ENCODE data around the gene MYO1C. TPM values are rescaled to one million over a fixed set of nuclear protein-coding genes. Genes with fewer than 3 reads are reported as not detected.

Gene MYO1C
- total and polyA plus RNA-seq, 2 donors (not counting 1 experiment from before 2014, with no cell fraction given): 164 to 190 TPM

DNA sequence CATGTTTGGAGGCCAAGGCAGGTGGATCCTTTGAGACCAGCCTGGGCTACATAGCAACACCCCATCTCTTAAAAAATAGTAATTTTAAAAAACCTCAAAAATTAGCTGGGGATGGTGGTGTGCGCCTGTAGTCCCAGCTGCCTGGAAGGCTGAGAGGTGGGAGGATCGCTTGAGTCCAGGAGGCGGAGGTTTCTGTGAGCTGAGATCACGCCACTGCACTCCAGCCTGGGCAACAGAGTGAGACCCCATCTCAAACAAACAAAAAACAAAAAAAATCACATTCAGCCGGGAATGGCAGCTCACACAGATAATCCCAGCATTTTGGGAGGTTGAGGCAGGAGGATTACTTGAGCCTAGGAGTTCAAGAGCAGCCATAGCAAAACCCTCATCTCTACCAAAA lies 76.1 kb downstream of the MYO1C start:
- Histone ChIP-seq H3K4me2 (ENCODE audit: extremely low read depth, insufficient read depth, low read length) (no peak overlapping the region), H3K9ac (ENCODE audit: insufficient read depth, low read length) (no peak overlapping the region), H4K20me1 (ENCODE audit: control insufficient read depth, extremely low read depth, insufficient read depth, low read length) (no peaks in the 10 kb centered on the region), H3K27me3 (ENCODE audit: control insufficient read depth, insufficient read depth, low read length) (no peaks in the 10 kb centered on the region), H3K36me3 (ENCODE audit: control insufficient read depth, insufficient read depth, low read length) (peaks cover 2% of the 10 kb centered on the region), H2AFZ (ENCODE audit: low read length) (no peak overlapping the region), H3K27ac (ENCODE audit: insufficient read depth, low read length) (no peak overlapping the region), H3K9me3 (ENCODE audit: control insufficient read depth, insufficient read depth, low read depth, low read length) (no peaks in the 10 kb centered on the region), H3K4me1 (ENCODE audit: control insufficient read depth, extremely low read depth, insufficient read depth, low read length) (no peaks in the 10 kb centered on the region), H3K4me3 (replicated peaks in 1 of 4; ENCODE audit: control extremely low read depth in 1 of 4, insufficient read depth in 1 of 4, low read depth in 3 of 4, low read length in 4 of 4) (no peak overlapping the region), H3K79me2 (ENCODE audit: control insufficient read depth, insufficient read depth, low read length) (peaks cover 6% of the 10 kb centered on the region)
- no peak for DNase-seq (ENCODE audit: low read depth in 2 of 2)
- TF ChIP-seq EZH2 (IDR thresholded peaks at IDR 0.05; ENCODE audit: low read length, missing control alignments): no peak
- TF ChIP-seq, protein P1, sequence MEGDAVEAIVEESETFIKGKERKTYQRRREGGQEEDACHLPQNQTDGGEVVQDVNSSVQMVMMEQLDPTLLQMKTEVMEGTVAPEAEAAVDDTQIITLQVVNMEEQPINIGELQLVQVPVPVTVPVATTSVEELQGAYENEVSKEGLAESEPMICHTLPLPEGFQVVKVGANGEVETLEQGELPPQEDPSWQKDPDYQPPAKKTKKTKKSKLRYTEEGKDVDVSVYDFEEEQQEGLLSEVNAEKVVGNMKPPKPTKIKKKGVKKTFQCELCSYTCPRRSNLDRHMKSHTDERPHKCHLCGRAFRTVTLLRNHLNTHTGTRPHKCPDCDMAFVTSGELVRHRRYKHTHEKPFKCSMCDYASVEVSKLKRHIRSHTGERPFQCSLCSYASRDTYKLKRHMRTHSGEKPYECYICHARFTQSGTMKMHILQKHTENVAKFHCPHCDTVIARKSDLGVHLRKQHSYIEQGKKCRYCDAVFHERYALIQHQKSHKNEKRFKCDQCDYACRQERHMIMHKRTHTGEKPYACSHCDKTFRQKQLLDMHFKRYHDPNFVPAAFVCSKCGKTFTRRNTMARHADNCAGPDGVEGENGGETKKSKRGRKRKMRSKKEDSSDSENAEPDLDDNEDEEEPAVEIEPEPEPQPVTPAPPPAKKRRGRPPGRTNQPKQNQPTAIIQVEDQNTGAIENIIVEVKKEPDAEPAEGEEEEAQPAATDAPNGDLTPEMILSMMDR (conservative IDR thresholded peaks at IDR 0.05 in 1 of 2, IDR thresholded peaks at IDR 0.05 in 1 of 2; ENCODE audit: low read depth in 1 of 2, low read length in 2 of 2): no peak

DNA sequence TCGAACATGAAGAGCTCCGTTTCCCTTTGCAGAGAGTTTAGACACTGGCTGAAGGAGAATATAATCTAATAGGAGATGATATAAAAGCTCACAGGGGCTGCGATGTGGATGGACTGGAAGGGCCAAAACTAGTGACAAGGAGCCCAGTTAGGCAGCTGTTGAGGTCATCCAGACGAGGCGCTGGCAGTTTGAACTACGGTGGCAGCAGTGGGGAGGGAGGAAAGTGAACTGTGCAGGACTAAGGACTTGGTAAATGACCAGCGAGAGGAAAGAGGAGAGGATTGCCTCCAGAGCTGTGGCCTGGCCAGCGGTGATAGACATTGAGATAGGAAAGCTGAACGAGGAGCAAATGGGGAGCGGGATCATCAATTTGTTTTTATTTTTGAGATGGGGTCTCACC lies 77.9 kb downstream of the MYO1C start:
- Histone ChIP-seq H3K36me3 (ENCODE audit: control insufficient read depth, insufficient read depth, low read length) (no peaks in the 10 kb centered on the region), H2AFZ (ENCODE audit: low read length) (no peak overlapping the region), H4K20me1 (ENCODE audit: control insufficient read depth, extremely low read depth, insufficient read depth, low read length) (no peaks in the 10 kb centered on the region), H3K4me2 (ENCODE audit: extremely low read depth, insufficient read depth, low read length) (no peak overlapping the region), H3K79me2 (ENCODE audit: control insufficient read depth, insufficient read depth, low read length) (no peaks in the 10 kb centered on the region), H3K27ac (ENCODE audit: insufficient read depth, low read length) (no peak overlapping the region), H3K9ac (ENCODE audit: insufficient read depth, low read length) (no peak overlapping the region), H3K4me3 (replicated peaks in 1 of 4; ENCODE audit: control extremely low read depth in 1 of 4, insufficient read depth in 1 of 4, low read depth in 3 of 4, low read length in 4 of 4) (no peak overlapping the region), H3K4me1 (ENCODE audit: control insufficient read depth, extremely low read depth, insufficient read depth, low read length) (no peaks in the 10 kb centered on the region), H3K9me3 (ENCODE audit: control insufficient read depth, insufficient read depth, low read depth, low read length) (no peaks in the 10 kb centered on the region), H3K27me3 (ENCODE audit: control insufficient read depth, insufficient read depth, low read length) (no peaks in the 10 kb centered on the region)
- no peak for DNase-seq (ENCODE audit: low read depth in 2 of 2)
- TF ChIP-seq EZH2 (IDR thresholded peaks at IDR 0.05; ENCODE audit: low read length, missing control alignments): no peak
- TF ChIP-seq, protein P1 (conservative IDR thresholded peaks at IDR 0.05 in 1 of 2, IDR thresholded peaks at IDR 0.05 in 1 of 2; ENCODE audit: low read depth in 1 of 2, low read length in 2 of 2): no peak

Other genes with a start within 250 kb of the MYO1C start
- not detected in 2 replicates for gene BHLHA9, start 222.2 kb downstream of the MYO1C start, total RNA-seq
- gene BHLHA9, start 222.2 kb downstream of the MYO1C start, polyA plus RNA-seq: not detected in 2 replicates
- gene TRARG1, start 213.0 kb downstream of the MYO1C start, total RNA-seq: not detected in 2 replicates
- gene TRARG1, start 213.0 kb downstream of the MYO1C start, polyA plus RNA-seq: not detected in 2 replicates
- 307 and 364 TPM in 2 replicates for gene YWHAE, start 92.5 kb downstream of the MYO1C start, total RNA-seq
- gene YWHAE, start 92.5 kb downstream of the MYO1C start, polyA plus RNA-seq: 1,742 and 2,155 TPM in 2 replicates
- 105 and 120 TPM in 2 replicates for gene CRK, start 36.5 kb downstream of the MYO1C start, total RNA-seq
- 119 and 138 TPM in 2 replicates for gene CRK, start 36.5 kb downstream of the MYO1C start, polyA plus RNA-seq
- gene INPP5K, start 23.9 kb upstream of the MYO1C start, total RNA-seq: 32.1 and 34.5 TPM in 2 replicates
- 18.6 and 21.0 TPM in 2 replicates for gene INPP5K, start 23.9 kb upstream of the MYO1C start, polyA plus RNA-seq
- gene PITPNA, start 70.1 kb upstream of the MYO1C start, total RNA-seq: 10.8 and 12.6 TPM in 2 replicates
- gene PITPNA, start 70.1 kb upstream of the MYO1C start, polyA plus RNA-seq: 58.3 and 63.6 TPM in 2 replicates
- 2.3 and 8.4 TPM in 2 replicates for gene SLC43A2, start 136.1 kb upstream of the MYO1C start, total RNA-seq
- gene SLC43A2, start 136.1 kb upstream of the MYO1C start, polyA plus RNA-seq: 7.4 and 13.7 TPM in 2 replicates
- 0.77 and 0.99 TPM in 2 replicates for gene SCARF1, start 153.0 kb upstream of the MYO1C start, total RNA-seq
- 0.09 and 2.4 TPM in 2 replicates for gene SCARF1, start 153.0 kb upstream of the MYO1C start, polyA plus RNA-seq
- gene RILP, start 157.2 kb upstream of the MYO1C start, total RNA-seq: 11.0 and 12.4 TPM in 2 replicates
- 6.5 and 7.4 TPM in 2 replicates for gene RILP, start 157.2 kb upstream of the MYO1C start, polyA plus RNA-seq
- gene PRPF8, start 192.2 kb upstream of the MYO1C start, total RNA-seq: 74.5 and 122 TPM in 2 replicates
- 88.9 and 140 TPM in 2 replicates for gene PRPF8, start 192.2 kb upstream of the MYO1C start, polyA plus RNA-seq
- gene TLCD2, start 217.7 kb upstream of the MYO1C start, total RNA-seq: 5.1 and 9.7 TPM in 2 replicates
- 3.3 and 7.1 TPM in 2 replicates for gene TLCD2, start 217.7 kb upstream of the MYO1C start, polyA plus RNA-seq
- 26.2 and 31.5 TPM in 2 replicates for gene WDR81, start 232.0 kb upstream of the MYO1C start, total RNA-seq
- gene WDR81, start 232.0 kb upstream of the MYO1C start, polyA plus RNA-seq: 5.4 and 6.6 TPM in 2 replicates